T-cell (primary cell): ENCODE data around the gene BIVM. TPM values are rescaled to one million over a fixed set of nuclear protein-coding genes. Genes with fewer than 3 reads are reported as not detected.

Experiments
- ATAC-seq, 4 experiments: fragments of 200-7000 bp in 3 of 4; fragments of 150-1000 bp in 1 of 4; cut with Tn5 transposase; replicated peaks in 1 of 4; 1 replicate in 3 of 4; 2 replicates in 1 of 4; pipeline ENCODE4 v1.10.0; 2021; ENCODE audit warnings: moderate library complexity in 3 of 4, mild to moderate bottlenecking in 2 of 4, moderate number of reproducible peaks in 1 of 4
- CTCF ChIA-PET, 2 donors: fragments of 300-600 bp; sonication (Branson Sonifier 250); formaldehyde crosslinking; loops; one replicate each; lab custom pipeline; 2022; ENCODE audit warnings: antibody characterized with exemption in 2 of 2; lab: Charles Lee
- POLR2A ChIA-PET, 2 donors: fragments of 300-600 bp; sonication (Branson Sonifier 250); formaldehyde crosslinking; loops; one replicate each; lab custom pipeline; 2022; ENCODE audit warnings: antibody characterized with exemption in 2 of 2; lab: Charles Lee
- DNase-seq, 35 experiments: peaks; one replicate each; pipeline versions ENCODE4 v3.0.0 to v3.0.0-alpha.2; 2013 to 2023
- H3K27ac ChIP-seq: one replicate; pipeline ENCODE4 v1.5.1; 2013; ENCODE audit warnings: low read length
- H3K27me3 ChIP-seq, 2 experiments: replicated peaks in 1 of 2; 1 replicate in 1 of 2; 2 replicates in 1 of 2; pipeline versions ENCODE4 v1.6.1 to v1.7.0; 2013; ENCODE audit warnings: low read length in 1 of 2, mixed read lengths in 1 of 2; ENCODE audit not compliant: control insufficient read depth in 2 of 2, insufficient read depth in 2 of 2; ENCODE audit errors: extremely low read depth in 1 of 2
- H3K36me3 ChIP-seq, 2 donors: 1 replicate in 1 of 2; 2 replicates in 1 of 2; pipeline versions ENCODE4 v1.6.1 to v1.7.0; 2013; ENCODE audit warnings: low read length in 1 of 2; ENCODE audit not compliant: control insufficient read depth in 2 of 2, insufficient read depth in 1 of 2; ENCODE audit errors: extremely low read depth in 1 of 2
- H3K4me1 ChIP-seq, 2 experiments: 1 replicate in 1 of 2; 2 replicates in 1 of 2; pipeline versions ENCODE4 v1.6.1 to v1.7.0; 2013; ENCODE audit warnings: low read length in 2 of 2, mixed read lengths in 1 of 2; ENCODE audit not compliant: insufficient read depth in 2 of 2, control insufficient read depth in 1 of 2; ENCODE audit errors: extremely low read depth in 1 of 2
- H3K4me3 ChIP-seq, 2 donors: 1 replicate in 1 of 2; 2 replicates in 1 of 2; pipeline versions ENCODE4 v1.5.1 to v1.7.0; 2013; ENCODE audit warnings: mild to moderate bottlenecking in 2 of 2, low read length in 1 of 2, moderate library complexity in 1 of 2; ENCODE audit not compliant: control insufficient read depth in 1 of 2; ENCODE audit errors: extremely low read depth in 1 of 2
- H3K9me3 ChIP-seq: 2 replicates; pipeline ENCODE4 v1.7.0; 2013
- H3K27ac Mint-ChIP-seq, 2 donors: one replicate each; pipeline ENCODE4 v1.8.0; 2020 to 2021; ENCODE audit warnings: mild to moderate bottlenecking in 2 of 2, mixed read lengths in 2 of 2
- H3K27me3 Mint-ChIP-seq, 2 donors: one replicate each; pipeline ENCODE4 v1.8.0; 2021 to 2022; ENCODE audit warnings: mixed read lengths in 2 of 2
- H3K36me3 Mint-ChIP-seq: one replicate; pipeline ENCODE4 v1.8.0; 2021; ENCODE audit warnings: mixed read lengths
- H3K4me1 Mint-ChIP-seq, 3 donors: one replicate each; pipeline ENCODE4 v1.8.0; 2020 to 2022; ENCODE audit warnings: mixed read lengths in 3 of 3, mild to moderate bottlenecking in 1 of 3
- H3K4me3 Mint-ChIP-seq, 3 donors: one replicate each; pipeline ENCODE4 v1.8.0; 2020 to 2022; ENCODE audit warnings: mild to moderate bottlenecking in 3 of 3, mixed read lengths in 3 of 3, moderate library complexity in 3 of 3
- H3K9me3 Mint-ChIP-seq, 3 donors: one replicate each; pipeline ENCODE4 v1.8.0; 2020 to 2022; ENCODE audit warnings: mixed read lengths in 3 of 3
- WGBS: methylation state at CpG from one replicate; pipeline ENCODE4 v1.1.5; 2013; ENCODE audit warnings: missing lambda C conversion rate; ENCODE audit not compliant: insufficient coverage; 5-methylcytosine and 5-hydroxymethylcytosine counted together
- total RNA-seq, 35 experiments: library from RNA in 6 of 35; stranded (reverse) in 6 of 35; fragments of 120-200 nt in 1 of 35; gene quantifications; one replicate each; pipeline versions ENCODE4 v1.2.1 to v1.2.4 and lab custom pipeline; 2013 to 2026

BIVM gene
- total RNA-seq, 5 donors from 2014 or later (not counting 1 experiment from before 2014, with no cell fraction given) = 6.2 to 15.6 (median 9.3) TPM

DNA sequence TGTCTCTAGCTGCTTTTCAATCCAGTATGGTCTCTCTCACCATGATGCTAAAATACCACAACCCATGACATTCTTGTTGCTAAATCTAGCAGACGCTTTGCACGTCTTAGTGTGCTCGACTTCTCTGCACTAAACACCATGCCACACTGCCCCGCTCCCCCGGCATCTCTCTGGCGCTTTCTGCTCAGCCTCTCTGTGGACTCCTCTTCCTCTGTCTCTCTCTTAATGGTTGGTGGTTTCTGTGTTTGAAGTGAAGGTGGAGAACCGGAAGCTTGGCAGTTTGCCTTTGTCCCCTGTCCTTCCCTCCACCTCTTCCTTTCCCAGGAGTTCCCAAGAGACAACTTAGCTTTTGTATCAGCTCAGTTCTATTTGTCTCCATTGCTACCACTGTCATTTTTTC is 55.8 kb downstream of the BIVM start:
- peaks cover 61 to 66% (median 62%) of the 10 kb centered on the region in 3 donors for H3K4me1 Mint-ChIP-seq
- DNase-seq (peak in 8 of 35 experiments; percentile 2 to 41 (median 21)), ATAC-seq (peak; percentile 52 to 80 (median 55))
- POLR2A ChIA-PET = interaction anchor here in 1 of 2 donors (0.6 kb wide), 1 partner anchor 10 kb away, joined by 3 read pairs; no protein-coding TSS in a partner anchor
- 84% methylated on average over 2 of the region's 7 CpGs for WGBS
- peak overlapping the region; percentile 89 to 94 for H3K27ac Mint-ChIP-seq
- peaks cover 17 to 69% of the 10 kb centered on the region in 2 donors for H3K36me3 ChIP-seq
- peak overlapping the region; percentile 32 to 70 (median 56) for H3K4me3 Mint-ChIP-seq
- peaks cover 55% of the 10 kb centered on the region for H3K36me3 Mint-ChIP-seq
- no peaks in the 10 kb centered on the region for H3K9me3 Mint-ChIP-seq
- no peaks in the 10 kb centered on the region for H3K9me3 ChIP-seq
- no peaks in the 10 kb centered on the region for H3K27me3 ChIP-seq
- peaks cover 6 to 21% of the 10 kb centered on the region in 2 experiments for H3K4me1 ChIP-seq
- H3K27me3 Mint-ChIP-seq = no peaks in the 10 kb centered on the region
- H3K4me3 ChIP-seq = no peak overlapping the region
- CTCF ChIA-PET = interaction anchor here in 1 of 2 donors (0.7 to 1.4 kb wide), 5 partner anchors 13 to 273 kb away, joined by 3 to 4 read pairs (median 3); no protein-coding TSS in a partner anchor
- H3K27ac ChIP-seq = no peak overlapping the region

DNA sequence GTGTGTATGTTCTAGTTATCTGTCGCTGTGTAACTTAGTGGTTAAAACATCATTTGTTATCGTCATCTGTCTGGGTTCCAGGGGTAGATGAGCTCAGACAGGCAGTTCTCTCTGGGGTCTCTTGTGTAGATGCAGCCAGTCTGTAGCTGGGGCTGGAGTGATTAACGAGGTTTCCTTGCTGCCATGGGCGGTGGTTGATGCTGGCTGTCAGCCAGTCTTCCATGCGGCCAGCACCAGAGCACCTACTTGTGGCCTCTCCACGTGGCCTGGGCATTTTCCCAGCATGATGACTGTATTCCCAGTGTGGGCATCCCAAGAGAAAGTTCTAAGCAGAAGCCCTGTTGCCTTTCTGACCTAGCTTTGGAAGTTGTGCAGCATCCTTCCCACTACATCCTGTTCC is 57.6 kb downstream of the BIVM start:
- peaks cover 6 to 15% of the 10 kb centered on the region in 2 experiments for H3K4me1 ChIP-seq
- CTCF ChIA-PET = interaction anchor here in 1 of 2 donors (0.9 to 1.3 kb wide), 3 partner anchors 10 to 216 kb away, joined by 3 to 4 read pairs (median 3); partner anchors contain the start of gene ERCC5
- H3K27me3 Mint-ChIP-seq = no peaks in the 10 kb centered on the region
- WGBS = 92% methylated on average over 6 of the region's 6 CpGs
- H3K27me3 ChIP-seq = no peaks in the 10 kb centered on the region
- no peak overlapping the region for H3K27ac ChIP-seq
- no peak overlapping the region for H3K4me3 ChIP-seq
- POLR2A ChIA-PET = interaction anchor here in 1 of 2 donors (1.1 kb wide), 1 partner anchor 234 kb away, joined by 3 read pairs; no protein-coding TSS in a partner anchor
- H3K36me3 ChIP-seq = peaks cover 17 to 84% of the 10 kb centered on the region in 2 donors
- no peak for DNase-seq
- no peak for ATAC-seq
- H3K36me3 Mint-ChIP-seq = peaks cover 61% of the 10 kb centered on the region
- H3K4me1 Mint-ChIP-seq = peaks cover 50 to 59% (median 51%) of the 10 kb centered on the region in 3 donors
- no peaks in the 10 kb centered on the region for H3K9me3 Mint-ChIP-seq
- H3K4me3 Mint-ChIP-seq = no peak overlapping the region
- H3K9me3 ChIP-seq = no peaks in the 10 kb centered on the region
- H3K27ac Mint-ChIP-seq = peak overlapping the region in 1 of 2 donors; percentile 78

DNA sequence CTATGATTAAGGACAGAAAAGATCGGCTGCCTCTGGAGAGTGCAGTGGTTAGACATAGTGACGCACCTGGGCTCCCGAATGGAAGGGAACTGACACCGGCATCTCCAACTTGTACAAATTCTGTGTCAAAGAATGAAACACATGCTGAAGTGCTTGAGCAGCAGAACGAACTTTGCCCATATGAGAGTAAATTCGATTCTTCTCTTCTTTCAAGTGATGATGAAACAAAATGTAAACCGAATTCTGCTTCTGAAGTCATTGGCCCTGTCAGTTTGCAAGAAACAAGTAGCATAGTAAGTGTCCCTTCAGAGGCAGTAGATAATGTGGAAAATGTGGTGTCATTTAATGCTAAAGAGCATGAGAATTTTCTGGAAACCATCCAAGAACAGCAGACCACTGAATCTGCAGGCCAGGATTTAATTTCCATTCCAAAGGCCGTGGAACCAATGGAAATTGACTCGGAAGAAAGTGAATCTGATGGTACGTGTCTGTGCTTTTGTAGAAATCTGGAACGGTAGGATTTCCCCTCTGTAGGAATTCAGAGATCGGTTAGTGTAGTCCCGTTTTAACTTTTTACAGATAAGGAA is 63.8 kb downstream of the BIVM start:
- no peak overlapping the region for H3K4me3 ChIP-seq
- no peak for ATAC-seq
- ChIA-PET POLR2A (no interaction called here), CTCF (interaction anchor here in 1 of 2 donors (0.9 kb wide), 1 partner anchor 13 kb away, joined by 3 read pairs; no protein-coding TSS in a partner anchor)
- Mint-ChIP-seq H3K27me3 (no peaks in the 10 kb centered on the region), H3K27ac (no peak overlapping the region), H3K4me1 (peaks cover 45 to 69% (median 56%) of the 10 kb centered on the region in 3 donors), H3K9me3 (no peaks in the 10 kb centered on the region), H3K4me3 (no peak overlapping the region), H3K36me3 (peaks cover 63% of the 10 kb centered on the region)
- no peak overlapping the region for H3K27ac ChIP-seq
- peaks cover 4 to 95% of the 10 kb centered on the region in 2 donors for H3K36me3 ChIP-seq
- DNase-seq = no peak
- peaks cover 0 to 6% of the 10 kb centered on the region in 2 experiments for H3K4me1 ChIP-seq
- H3K27me3 ChIP-seq = no peaks in the 10 kb centered on the region
- H3K9me3 ChIP-seq = no peaks in the 10 kb centered on the region
- WGBS = 100% methylated on average over 9 of the region's 13 CpGs

DNA sequence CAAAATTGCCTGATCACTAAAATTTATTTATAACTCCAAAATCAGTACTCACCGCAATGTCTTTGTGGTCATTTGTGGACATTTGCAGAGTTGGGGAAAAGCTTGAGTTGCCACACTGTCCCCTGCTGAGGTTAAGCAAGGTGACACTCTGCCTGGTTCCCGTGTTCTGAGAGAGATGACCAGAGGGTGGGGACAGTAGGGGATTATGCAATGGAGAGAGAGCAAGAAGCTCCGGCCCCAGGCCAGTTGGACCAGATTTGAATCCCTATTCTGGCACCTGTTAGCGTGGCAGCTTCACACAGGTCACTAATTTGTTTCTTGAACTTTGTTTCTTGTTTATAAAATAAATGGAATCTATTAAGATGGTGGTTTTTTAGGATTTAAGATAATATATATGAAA is 64.7 kb downstream of the BIVM start:
- DNase-seq = no peak
- Histone ChIP-seq H3K4me3 (no peak overlapping the region), H3K27me3 (no peaks in the 10 kb centered on the region), H3K27ac (no peak overlapping the region), H3K9me3 (no peaks in the 10 kb centered on the region), H3K36me3 (peaks cover 4 to 94% of the 10 kb centered on the region in 2 donors), H3K4me1 (peaks cover 0 to 6% of the 10 kb centered on the region in 2 experiments)
- Mint-ChIP-seq H3K4me3 (peak overlapping the region in 1 of 3 donors; percentile 43), H3K36me3 (peaks cover 63% of the 10 kb centered on the region), H3K27ac (no peak overlapping the region), H3K4me1 (peaks cover 43 to 66% (median 52%) of the 10 kb centered on the region in 3 donors), H3K9me3 (no peaks in the 10 kb centered on the region), H3K27me3 (no peaks in the 10 kb centered on the region)
- ATAC-seq = no peak
- WGBS = 91% methylated on average over 1 of the region's 4 CpGs
- ChIA-PET CTCF (no interaction called here), POLR2A (no interaction called here)

DNA sequence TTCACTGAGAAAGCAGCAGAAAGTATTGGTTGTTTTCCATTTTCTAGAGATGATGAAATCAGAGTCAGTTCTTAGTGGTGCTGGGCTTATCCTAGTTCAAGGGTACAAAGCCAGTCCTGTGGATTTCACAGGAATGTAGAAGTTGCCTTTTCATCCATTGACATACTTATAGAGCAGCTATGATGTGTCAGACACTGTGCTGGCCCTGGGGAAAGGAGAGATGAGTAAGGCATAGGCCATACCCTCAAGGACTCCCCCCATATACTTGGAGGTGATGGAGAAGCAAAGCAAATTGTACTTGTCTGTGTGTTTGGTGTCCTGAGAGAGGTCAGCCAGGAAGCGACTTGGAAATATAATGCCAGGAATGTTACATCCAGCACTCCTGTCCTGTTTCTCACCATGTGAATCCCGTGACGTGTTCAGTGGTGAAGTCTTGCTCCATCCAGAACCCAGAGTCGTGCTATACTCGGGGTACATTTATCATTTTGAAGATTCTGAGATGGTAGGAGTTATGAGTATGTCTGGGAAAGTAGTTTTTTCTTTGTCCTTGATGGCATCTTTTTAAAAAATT is 69.5 kb downstream of the BIVM start:
- H3K27me3 Mint-ChIP-seq = no peaks in the 10 kb centered on the region

More for the DNA sequence above, 69.5 kb downstream of the BIVM start:
- Histone ChIP-seq H3K9me3 (no peaks in the 10 kb centered on the region), H3K36me3 (peaks cover 3 to 85% of the 10 kb centered on the region in 2 donors), H3K27ac (no peak overlapping the region), H3K4me3 (no peak overlapping the region), H3K27me3 (no peaks in the 10 kb centered on the region), H3K4me1 (peaks cover 0 to 17% of the 10 kb centered on the region in 2 experiments)
- ATAC-seq (no peak), DNase-seq (no peak)
- Mint-ChIP-seq H3K4me3 (no peak overlapping the region), H3K4me1 (peaks cover 48 to 59% (median 54%) of the 10 kb centered on the region in 3 donors), H3K27ac (no peak overlapping the region), H3K36me3 (peaks cover 49% of the 10 kb centered on the region), H3K9me3 (no peaks in the 10 kb centered on the region)
- CTCF ChIA-PET = interaction anchor here in 1 of 2 donors (0.9 kb wide), 1 partner anchor 20 kb away, joined by 4 read pairs; no protein-coding TSS in a partner anchor
- POLR2A ChIA-PET = no interaction called here
- no CpG with 5 or more reads among the region's 5 CpGs for WGBS
